HepG2 (cell line): ENCODE measurements around the gene ARIH2. TPM values are rescaled to one million over a fixed set of nuclear protein-coding genes. Genes with fewer than 3 reads are reported as not detected.
A peak's percentile ranks its signal among the peaks of the same experiment; 100 is the strongest.

ENCODE experiments used
- ARNTL ChIP-seq: sonication (generic); formaldehyde crosslinking; IDR thresholded peaks from 2 replicates; pipeline ENCODE4 v1.4.0; 2020; ENCODE audit warnings: mild to moderate bottlenecking, missing genetic modification reagents
- ATF1 ChIP-seq: IDR thresholded peaks from 2 replicates; pipeline ENCODE4 v1.6.1; 2016; ENCODE audit warnings: mild to moderate bottlenecking, control low read depth
- ATF7-NPFF ChIP-seq: sonication (generic); formaldehyde crosslinking; IDR thresholded peaks from 2 replicates; pipeline ENCODE4 v1.8.1; 2023; ENCODE audit warnings: mild to moderate bottlenecking, low read depth, missing genetic modification reagents, moderate library complexity
- CREBL2 ChIP-seq: sonication (generic); formaldehyde crosslinking; IDR thresholded peaks from 2 replicates; pipeline ENCODE4 v1.8.1; 2023; ENCODE audit warnings: missing genetic modification reagents, mild to moderate bottlenecking, borderline replicate concordance
- DNMT1 ChIP-seq: sonication (generic); formaldehyde crosslinking; IDR thresholded peaks from 2 replicates; pipeline ENCODE4 v1.5.1; 2020; ENCODE audit warnings: mild to moderate bottlenecking, missing genetic modification reagents
- FOXC1 ChIP-seq: sonication (generic); formaldehyde crosslinking; IDR thresholded peaks from 2 replicates; pipeline ENCODE4 v1.8.0; 2022; ENCODE audit warnings: mild to moderate bottlenecking, missing genetic modification reagents, borderline replicate concordance
- GMEB1 ChIP-seq: sonication (generic); formaldehyde crosslinking; IDR thresholded peaks from 2 replicates; pipeline ENCODE4 v1.5.1; 2020; ENCODE audit warnings: missing genetic modification reagents, mild to moderate bottlenecking, borderline replicate concordance
- KLF6 ChIP-seq: IDR thresholded peaks from 2 replicates; pipeline ENCODE4 v1.8.0; 2016; ENCODE audit warnings: missing biosample characterization, missing genetic modification reagents
- PAWR ChIP-seq: sonication (generic); formaldehyde crosslinking; IDR thresholded peaks from 2 replicates; pipeline ENCODE4 v1.4.0; 2020; ENCODE audit warnings: missing genetic modification reagents, mild to moderate bottlenecking, borderline replicate concordance
- SP140L ChIP-seq: sonication (generic); formaldehyde crosslinking; IDR thresholded peaks from 2 replicates; pipeline ENCODE4 v1.4.0; 2020; ENCODE audit warnings: missing genetic modification reagents, borderline replicate concordance
- SRSF4 ChIP-seq: fragments of 200-400 bp; formaldehyde crosslinking; IDR thresholded peaks from one replicate; pipeline ENCODE4 v1.6.1; 2018; ENCODE audit warnings: mild to moderate bottlenecking, low read depth, low read length, moderate library complexity; ENCODE audit not compliant: poor library complexity, severe bottlenecking
- ZBTB7B ChIP-seq: sonication (generic); formaldehyde crosslinking; IDR thresholded peaks from 2 replicates; pipeline ENCODE4 v1.4.0; 2020; ENCODE audit warnings: missing genetic modification reagents
- ZNF205 ChIP-seq: IDR thresholded peaks from 2 replicates; pipeline ENCODE4 v1.6.1; 2018; ENCODE audit warnings: missing biosample characterization, missing genetic modification reagents
- ZNF225 ChIP-seq: sonication (generic); formaldehyde crosslinking; IDR thresholded peaks from 2 replicates; pipeline ENCODE4 v1.4.0; 2020; ENCODE audit warnings: mild to moderate bottlenecking, missing genetic modification reagents
- ZNF296 ChIP-seq: sonication (generic); formaldehyde crosslinking; conservative IDR thresholded peaks from 2 replicates; pipeline ENCODE4 v1.5.0; 2020; ENCODE audit warnings: mild to moderate bottlenecking, missing genetic modification reagents
- ZNF703 ChIP-seq: sonication (generic); formaldehyde crosslinking; IDR thresholded peaks from 2 replicates; pipeline ENCODE4 v1.5.1; 2020; ENCODE audit warnings: missing genetic modification reagents, mild to moderate bottlenecking, moderate library complexity, borderline replicate concordance
- ZNF761 ChIP-seq: sonication (generic); formaldehyde crosslinking; conservative IDR thresholded peaks from 2 replicates; pipeline ENCODE4 v1.4.0; 2020; ENCODE audit warnings: mild to moderate bottlenecking, missing genetic modification reagents
- ZNF766 ChIP-seq: sonication (generic); formaldehyde crosslinking; IDR thresholded peaks from 2 replicates; pipeline ENCODE4 v1.5.0; 2020; ENCODE audit warnings: missing genetic modification reagents, borderline replicate concordance
- polyA plus RNA-seq, 8 experiments: library from polyadenylated mRNA; depleted of rRNA in 3 of 8; stranded (reverse) in 7 of 8; unstranded in 1 of 8; fragments of >200 nt; fragmentation: Illumina TruSeq in 4 of 8; extraction: Trizol in 4 of 8; gene quantifications; 2 replicates each; pipeline versions ENCODE4 v1.2.1 to v1.2.3, GENCODE V29; 2011 to 2016; ENCODE audit warnings: low read depth in 4 of 8, missing spikeins in 1 of 8, mixed read lengths in 1 of 8; ENCODE audit not compliant: insufficient read depth in 1 of 8
- total RNA-seq, 5 experiments: library from RNA; depleted of rRNA; stranded (reverse); fragments of >200 nt; fragmentation: Illumina TruSeq; extraction: Trizol; gene quantifications; 2 replicates each; pipeline ENCODE4 v1.2.3, GENCODE V29; 2016; ENCODE audit warnings: low read depth in 1 of 5
- TF ChIP-seq, protein P1 (sequence below): sonication (generic); formaldehyde crosslinking; IDR thresholded peaks from 2 replicates; pipeline ENCODE4 v1.5.1; 2020; ENCODE audit warnings: mild to moderate bottlenecking, missing genetic modification reagents, moderate library complexity
- TF ChIP-seq, protein P2 (sequence below): sonication (generic); formaldehyde crosslinking; IDR thresholded peaks from 2 replicates; pipeline ENCODE4 v1.8.0; 2022; ENCODE audit warnings: missing genetic modification reagents, mild to moderate bottlenecking, moderate library complexity, borderline replicate concordance
- TF ChIP-seq, protein P3 (sequence below): sonication (generic); formaldehyde crosslinking; IDR thresholded peaks from 2 replicates; pipeline ENCODE4 v1.8.1; 2023; ENCODE audit warnings: mild to moderate bottlenecking, missing genetic modification reagents

ARIH2 gene
- total and polyA plus RNA-seq, 2 of the 13 experiments (the other 11 are each of a cell fraction or from before 2014, with no cell fraction given): 64.8 to 83.3 TPM

DNA sequence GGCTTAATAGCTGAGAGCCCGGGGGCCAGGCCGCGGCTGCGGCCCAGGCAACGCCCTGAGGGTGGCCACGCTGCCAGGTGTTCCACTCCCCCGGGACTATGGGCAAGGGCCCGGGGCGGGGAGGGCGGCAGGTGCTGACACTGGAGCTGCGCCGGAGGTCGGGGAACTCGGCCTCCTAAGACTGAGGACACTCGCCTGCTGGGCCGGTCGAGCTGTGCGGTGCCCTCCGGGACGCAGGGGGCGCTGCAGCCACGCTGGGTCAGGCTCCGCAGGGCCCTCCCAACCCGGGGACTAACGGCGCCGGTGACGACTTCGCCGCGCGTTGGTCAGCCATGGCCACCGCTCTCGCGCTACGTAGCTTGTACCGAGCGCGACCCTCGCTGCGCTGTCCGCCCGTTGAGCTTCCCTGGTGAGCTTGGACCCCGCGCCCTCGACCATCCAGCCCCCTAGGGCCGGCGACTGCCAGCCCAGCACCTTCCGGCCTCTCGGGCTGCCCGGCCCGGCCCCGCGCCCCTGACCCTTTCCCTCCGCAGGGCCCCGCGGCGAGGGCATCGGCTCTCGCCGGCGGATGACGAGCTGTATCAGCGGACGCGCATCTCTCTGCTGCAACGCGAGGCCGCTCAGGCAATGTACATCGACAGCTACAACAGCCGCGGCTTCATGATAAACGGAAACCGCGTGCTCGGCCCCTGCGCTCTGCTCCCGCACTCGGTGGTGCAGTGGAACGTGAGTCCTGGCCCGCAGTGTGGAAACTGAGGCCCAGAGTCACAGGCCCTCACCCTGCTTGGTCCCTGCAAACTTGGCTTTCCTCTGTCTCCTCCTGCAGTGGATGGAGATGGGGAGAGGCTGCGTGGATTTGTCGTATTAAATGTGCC, 103.4 kb downstream of the ARIH2 start, which contains the start of gene NDUFAF3 (continued):
- TF ChIP-seq, protein P1, sequence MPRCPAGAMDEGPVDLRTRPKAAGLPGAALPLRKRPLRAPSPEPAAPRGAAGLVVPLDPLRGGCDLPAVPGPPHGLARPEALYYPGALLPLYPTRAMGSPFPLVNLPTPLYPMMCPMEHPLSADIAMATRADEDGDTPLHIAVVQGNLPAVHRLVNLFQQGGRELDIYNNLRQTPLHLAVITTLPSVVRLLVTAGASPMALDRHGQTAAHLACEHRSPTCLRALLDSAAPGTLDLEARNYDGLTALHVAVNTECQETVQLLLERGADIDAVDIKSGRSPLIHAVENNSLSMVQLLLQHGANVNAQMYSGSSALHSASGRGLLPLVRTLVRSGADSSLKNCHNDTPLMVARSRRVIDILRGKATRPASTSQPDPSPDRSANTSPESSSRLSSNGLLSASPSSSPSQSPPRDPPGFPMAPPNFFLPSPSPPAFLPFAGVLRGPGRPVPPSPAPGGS (CRISPR knock-in tag): no peak; the same call in none of the 2 replicates
- 0 out of 2 replicates have a peak, but pooled peaks have one; percentile 67 for TF ChIP-seq ZNF225
- TF ChIP-seq ZNF296 (CRISPR knock-in tag): peak; percentile 76; the same call in 1 of the 2 replicates
- TF ChIP-seq DNMT1: no peak
- peak; percentile 65; the same call in 1 of the 2 replicates for TF ChIP-seq ZNF205 (CRISPR knock-in tag)
- no peak for TF ChIP-seq PAWR
- TF ChIP-seq, protein P2, sequence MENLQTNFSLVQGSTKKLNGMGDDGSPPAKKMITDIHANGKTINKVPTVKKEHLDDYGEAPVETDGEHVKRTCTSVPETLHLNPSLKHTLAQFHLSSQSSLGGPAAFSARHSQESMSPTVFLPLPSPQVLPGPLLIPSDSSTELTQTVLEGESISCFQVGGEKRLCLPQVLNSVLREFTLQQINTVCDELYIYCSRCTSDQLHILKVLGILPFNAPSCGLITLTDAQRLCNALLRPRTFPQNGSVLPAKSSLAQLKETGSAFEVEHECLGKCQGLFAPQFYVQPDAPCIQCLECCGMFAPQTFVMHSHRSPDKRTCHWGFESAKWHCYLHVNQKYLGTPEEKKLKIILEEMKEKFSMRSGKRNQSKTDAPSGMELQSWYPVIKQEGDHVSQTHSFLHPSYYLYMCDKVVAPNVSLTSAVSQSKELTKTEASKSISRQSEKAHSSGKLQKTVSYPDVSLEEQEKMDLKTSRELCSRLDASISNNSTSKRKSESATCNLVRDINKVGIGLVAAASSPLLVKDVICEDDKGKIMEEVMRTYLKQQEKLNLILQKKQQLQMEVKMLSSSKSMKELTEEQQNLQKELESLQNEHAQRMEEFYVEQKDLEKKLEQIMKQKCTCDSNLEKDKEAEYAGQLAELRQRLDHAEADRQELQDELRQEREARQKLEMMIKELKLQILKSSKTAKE (CRISPR knock-in tag): no peak
- peak; percentile 61; the same call in 1 of the 2 replicates for TF ChIP-seq ZNF766 (CRISPR knock-in tag)
- TF ChIP-seq SRSF4: no peak
- no peak for TF ChIP-seq SP140L (CRISPR knock-in tag)
- peak; percentile 52 for TF ChIP-seq FOXC1 (CRISPR knock-in tag)
- peak; percentile 65; the same call in 1 of the 2 replicates for TF ChIP-seq ATF7-NPFF (CRISPR knock-in tag)
- peak; percentile 39 for TF ChIP-seq ATF1 (CRISPR knock-in tag)
- peak; percentile 70; the same call in 1 of the 2 replicates for TF ChIP-seq ZBTB7B (CRISPR knock-in tag)
- TF ChIP-seq ARNTL (CRISPR knock-in tag): no peak
- TF ChIP-seq, protein P3, sequence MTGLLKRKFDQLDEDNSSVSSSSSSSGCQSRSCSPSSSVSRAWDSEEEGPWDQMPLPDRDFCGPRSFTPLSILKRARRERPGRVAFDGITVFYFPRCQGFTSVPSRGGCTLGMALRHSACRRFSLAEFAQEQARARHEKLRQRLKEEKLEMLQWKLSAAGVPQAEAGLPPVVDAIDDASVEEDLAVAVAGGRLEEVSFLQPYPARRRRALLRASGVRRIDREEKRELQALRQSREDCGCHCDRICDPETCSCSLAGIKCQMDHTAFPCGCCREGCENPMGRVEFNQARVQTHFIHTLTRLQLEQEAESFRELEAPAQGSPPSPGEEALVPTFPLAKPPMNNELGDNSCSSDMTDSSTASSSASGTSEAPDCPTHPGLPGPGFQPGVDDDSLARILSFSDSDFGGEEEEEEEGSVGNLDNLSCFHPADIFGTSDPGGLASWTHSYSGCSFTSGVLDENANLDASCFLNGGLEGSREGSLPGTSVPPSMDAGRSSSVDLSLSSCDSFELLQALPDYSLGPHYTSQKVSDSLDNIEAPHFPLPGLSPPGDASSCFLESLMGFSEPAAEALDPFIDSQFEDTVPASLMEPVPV (CRISPR knock-in tag): peak; percentile 60; the same call in 1 of the 2 replicates
- peak; percentile 94 for TF ChIP-seq GMEB1 (CRISPR knock-in tag)
- peak; percentile 88; the same call in 1 of the 2 replicates for TF ChIP-seq CREBL2 (CRISPR knock-in tag)
- no peak; the same call in 1 of the 2 replicates for TF ChIP-seq KLF6 (CRISPR knock-in tag)
- TF ChIP-seq ZNF761 (CRISPR knock-in tag): no peak; the same call in 1 of the 2 replicates
- TF ChIP-seq ZNF703 (CRISPR knock-in tag): peak; percentile 91; the same call in 1 of the 2 replicates
